ENCODE measurements around the gene XPR1.

Gene XPR1

GRCh38 chr1:180841415-180841814 lies 209.6 kb downstream of the XPR1 start:
- TF ChIP-seq CTCF (IDR thresholded peaks at IDR 0.05; ENCODE audit: low read depth, low read length): no peak
- TF ChIP-seq EZH2phosphoT487 (IDR thresholded peaks at IDR 0.05; ENCODE audit: low read depth): no peak
- no peaks in the 10 kb centered on the region for H3K79me2 ChIP-seq (ENCODE audit: low read length)
- H3K4me3 ChIP-seq (ENCODE audit: low read length): no peak overlapping the region
- H3K9me3 ChIP-seq (ENCODE audit: insufficient read depth, low read length): no peaks in the 10 kb centered on the region
- no peak overlapping the region for H3K27ac ChIP-seq (ENCODE audit: low read length)
- H3K9ac ChIP-seq (ENCODE audit: low read length): no peak overlapping the region
- H3K36me3 ChIP-seq (replicated peaks; ENCODE audit: low read depth, low read length): peaks cover 3% of the 10 kb centered on the region
- peaks cover 18% of the 10 kb centered on the region for H3K4me1 ChIP-seq (ENCODE audit: low read length)
- no peak overlapping the region for H3K4me2 ChIP-seq (ENCODE audit: low read length)
- no peak overlapping the region for H2AFZ ChIP-seq (ENCODE audit: low read depth, low read length)
- H4K20me1 ChIP-seq (ENCODE audit: insufficient read depth, low read length): no peaks in the 10 kb centered on the region
- no peaks in the 10 kb centered on the region for H3K27me3 ChIP-seq (ENCODE audit: low read depth, low read length)

GRCh38 chr1:180842052-180842451 lies 210.2 kb downstream of the XPR1 start:
- H3K79me2 ChIP-seq (ENCODE audit: low read length): no peaks in the 10 kb centered on the region
- peaks cover 3% of the 10 kb centered on the region for H3K36me3 ChIP-seq (replicated peaks; ENCODE audit: low read depth, low read length)
- no peak for TF ChIP-seq EZH2phosphoT487 (IDR thresholded peaks at IDR 0.05; ENCODE audit: low read depth)
- TF ChIP-seq CTCF (IDR thresholded peaks at IDR 0.05; ENCODE audit: low read depth, low read length): no peak
- no peak overlapping the region for H3K4me3 ChIP-seq (ENCODE audit: low read length)
- H2AFZ ChIP-seq (ENCODE audit: low read depth, low read length): no peak overlapping the region
- peaks cover 14% of the 10 kb centered on the region for H3K4me1 ChIP-seq (ENCODE audit: low read length)
- no peaks in the 10 kb centered on the region for H3K9me3 ChIP-seq (ENCODE audit: insufficient read depth, low read length)
- no peaks in the 10 kb centered on the region for H4K20me1 ChIP-seq (ENCODE audit: insufficient read depth, low read length)
- H3K27ac ChIP-seq (ENCODE audit: low read length): no peak overlapping the region
- no peak overlapping the region for H3K4me2 ChIP-seq (ENCODE audit: low read length)
- H3K27me3 ChIP-seq (ENCODE audit: low read depth, low read length): no peaks in the 10 kb centered on the region
- H3K9ac ChIP-seq (ENCODE audit: low read length): no peak overlapping the region

GRCh38 chr1:180842491-180843275 lies 210.9 kb downstream of the XPR1 start:
- Histone ChIP-seq H4K20me1 (ENCODE audit: insufficient read depth, low read length) (no peaks in the 10 kb centered on the region), H3K27me3 (ENCODE audit: low read depth, low read length) (no peaks in the 10 kb centered on the region), H3K9me3 (ENCODE audit: insufficient read depth, low read length) (no peaks in the 10 kb centered on the region), H3K27ac (ENCODE audit: low read length) (no peak overlapping the region), H3K79me2 (ENCODE audit: low read length) (no peaks in the 10 kb centered on the region), H3K4me2 (ENCODE audit: low read length) (no peak overlapping the region), H3K36me3 (replicated peaks; ENCODE audit: low read depth, low read length) (peaks cover 3% of the 10 kb centered on the region), H3K4me3 (ENCODE audit: low read length) (no peak overlapping the region), H2AFZ (ENCODE audit: low read depth, low read length) (no peak overlapping the region), H3K4me1 (ENCODE audit: low read length) (peaks cover 9% of the 10 kb centered on the region), H3K9ac (ENCODE audit: low read length) (no peak overlapping the region)
- TF ChIP-seq EZH2phosphoT487 (IDR thresholded peaks at IDR 0.05; ENCODE audit: low read depth) (no peak), CTCF (IDR thresholded peaks at IDR 0.05; ENCODE audit: low read depth, low read length) (no peak)

GRCh38 chr1:180845352-180845751 lies 213.5 kb downstream of the XPR1 start:
- Histone ChIP-seq H3K27me3 (ENCODE audit: low read depth, low read length) (no peaks in the 10 kb centered on the region), H3K79me2 (ENCODE audit: low read length) (no peaks in the 10 kb centered on the region), H3K4me3 (ENCODE audit: low read length) (no peak overlapping the region), H3K9ac (ENCODE audit: low read length) (no peak overlapping the region), H2AFZ (ENCODE audit: low read depth, low read length) (no peak overlapping the region), H3K36me3 (replicated peaks; ENCODE audit: low read depth, low read length) (no peaks in the 10 kb centered on the region), H3K4me2 (ENCODE audit: low read length) (no peak overlapping the region), H3K4me1 (ENCODE audit: low read length) (peaks cover 23% of the 10 kb centered on the region), H3K27ac (ENCODE audit: low read length) (no peak overlapping the region), H4K20me1 (ENCODE audit: insufficient read depth, low read length) (no peaks in the 10 kb centered on the region), H3K9me3 (ENCODE audit: insufficient read depth, low read length) (no peaks in the 10 kb centered on the region)
- TF ChIP-seq EZH2phosphoT487 (IDR thresholded peaks at IDR 0.05; ENCODE audit: low read depth) (no peak), CTCF (IDR thresholded peaks at IDR 0.05; ENCODE audit: low read depth, low read length) (no peak)
